GM12878 (cell line): ENCODE data around the gene KIF3A. TPM values are rescaled to one million over a fixed set of nuclear protein-coding genes. Genes with fewer than 3 reads are reported as not detected.
A peak's percentile ranks its signal among the peaks of the same experiment; 100 is the strongest.

Experiments
- CEBPB ChIP-seq, 2 experiments: fragments of 150-350 bp in 1 of 2; IDR thresholded peaks; 2 replicates each; pipeline ENCODE4 v1.6.1; 2012 to 2014; ENCODE audit warnings: low read depth in 2 of 2, low read length in 2 of 2, borderline replicate concordance in 1 of 2, inconsistent platforms in 1 of 2
- CREM ChIP-seq: IDR thresholded peaks from 2 replicates; pipeline ENCODE4 v1.6.1; 2014; ENCODE audit warnings: antibody characterized with exemption, low read depth
- EED ChIP-seq: sonication (generic); IDR thresholded peaks from 2 replicates; pipeline ENCODE4 v1.6.1; 2016; ENCODE audit warnings: antibody characterized with exemption, low read depth
- EP300 ChIP-seq, 2 experiments: fragments of 150-350 bp in 1 of 2; IDR thresholded peaks; 2 replicates each; pipeline ENCODE4 v1.6.1; 2011 to 2012; ENCODE audit warnings: low read depth in 2 of 2, low read length in 2 of 2, borderline replicate concordance in 1 of 2, improper control_type of control experiment in 1 of 2, inconsistent platforms in 1 of 2; ENCODE audit not compliant: control insufficient read depth in 1 of 2
- IRF5 ChIP-seq: fragments of 450-650 bp; IDR thresholded peaks from 2 replicates; pipeline ENCODE4 v1.6.1; 2017; ENCODE audit warnings: borderline replicate concordance
- LARP7 ChIP-seq: fragments of 450-650 bp; IDR thresholded peaks from 2 replicates; pipeline ENCODE4 v1.6.1; 2017; ENCODE audit warnings: mild to moderate bottlenecking
- MTA3 ChIP-seq: IDR thresholded peaks from 2 replicates; pipeline ENCODE4 v1.6.1; 2012; ENCODE audit warnings: low read length, inconsistent platforms, borderline replicate concordance
- POLR2AphosphoS5 ChIP-seq: IDR thresholded peaks from 2 replicates; pipeline ENCODE4 v1.6.1; 2011; ENCODE audit warnings: mild to moderate bottlenecking, low read length, inconsistent platforms
- RELA ChIP-seq: fragments of 450-650 bp; IDR thresholded peaks from 2 replicates; pipeline ENCODE4 v1.8.0; 2014; ENCODE audit warnings: borderline replicate concordance; ENCODE audit not compliant: partially characterized antibody
- TCF3 ChIP-seq: IDR thresholded peaks from 2 replicates; pipeline ENCODE4 v1.6.1; 2012; ENCODE audit warnings: low read depth, mild to moderate bottlenecking, low read length, borderline replicate concordance; ENCODE audit not compliant: insufficient read depth
- ZNF274 ChIP-seq: IDR thresholded peaks from one replicate; pipeline ENCODE4 v1.8.0; 2011; ENCODE audit not compliant: insufficient read length, insufficient read depth
- ZNF384 ChIP-seq: IDR thresholded peaks from 2 replicates; pipeline ENCODE4 v1.6.1; 2012; ENCODE audit warnings: low read depth, mild to moderate bottlenecking, low read length, improper control_type of control experiment, borderline replicate concordance
- ZNF592 ChIP-seq: fragments of 450-650 bp; IDR thresholded peaks from 2 replicates; pipeline ENCODE4 v1.6.1; 2017; ENCODE audit warnings: mild to moderate bottlenecking, moderate library complexity
- polyA plus RNA-seq, 11 experiments: library from polyadenylated mRNA; depleted of rRNA in 4 of 11; unstranded in 6 of 11; stranded (reverse) in 5 of 11; fragments of >200 nt; fragmentation: Nextera tagmentation in 4 of 11; fragmentation: Illumina TruSeq in 1 of 11; extraction: Ambion mirVana in 4 of 11; extraction: Trizol in 1 of 11; gene quantifications; 1 replicate in 1 of 11; 2 replicates in 10 of 11; pipeline versions ENCODE4 v1.2.1 to v1.2.3, GENCODE V29; 2011 to 2016; ENCODE audit warnings: inconsistent platforms in 2 of 11, missing spikeins in 2 of 11, low read depth in 1 of 11
- total RNA-seq, 4 experiments: library from RNA; depleted of rRNA in 3 of 4; stranded (reverse); fragments of >200 nt in 3 of 4; fragmentation: Illumina TruSeq in 1 of 4; extraction: Trizol in 1 of 4; gene quantifications; 2 replicates each; pipeline versions ENCODE4 v1.2.1 to v1.2.3, GENCODE V29; 2013 to 2021
- TF ChIP-seq, protein P1 (sequence below): IDR thresholded peaks from 2 replicates; pipeline ENCODE4 v1.6.1; 2012; ENCODE audit warnings: improper control_type of control experiment, low read depth, low read length; ENCODE audit not compliant: insufficient replicate concordance
- TF ChIP-seq, protein P2 (sequence below): IDR thresholded peaks from 2 replicates; pipeline ENCODE4 v1.6.1; 2011; ENCODE audit warnings: mild to moderate bottlenecking, low read depth, low read length, moderate library complexity; ENCODE audit not compliant: insufficient replicate concordance

The KIF3A gene
- total and polyA plus RNA-seq, 10 of the 15 experiments (the other 5 are each of a cell fraction or from before 2014, with no cell fraction given), result 2.7 to 36.5 (median 10.0) TPM

- TF ChIP-seq, protein P1, sequence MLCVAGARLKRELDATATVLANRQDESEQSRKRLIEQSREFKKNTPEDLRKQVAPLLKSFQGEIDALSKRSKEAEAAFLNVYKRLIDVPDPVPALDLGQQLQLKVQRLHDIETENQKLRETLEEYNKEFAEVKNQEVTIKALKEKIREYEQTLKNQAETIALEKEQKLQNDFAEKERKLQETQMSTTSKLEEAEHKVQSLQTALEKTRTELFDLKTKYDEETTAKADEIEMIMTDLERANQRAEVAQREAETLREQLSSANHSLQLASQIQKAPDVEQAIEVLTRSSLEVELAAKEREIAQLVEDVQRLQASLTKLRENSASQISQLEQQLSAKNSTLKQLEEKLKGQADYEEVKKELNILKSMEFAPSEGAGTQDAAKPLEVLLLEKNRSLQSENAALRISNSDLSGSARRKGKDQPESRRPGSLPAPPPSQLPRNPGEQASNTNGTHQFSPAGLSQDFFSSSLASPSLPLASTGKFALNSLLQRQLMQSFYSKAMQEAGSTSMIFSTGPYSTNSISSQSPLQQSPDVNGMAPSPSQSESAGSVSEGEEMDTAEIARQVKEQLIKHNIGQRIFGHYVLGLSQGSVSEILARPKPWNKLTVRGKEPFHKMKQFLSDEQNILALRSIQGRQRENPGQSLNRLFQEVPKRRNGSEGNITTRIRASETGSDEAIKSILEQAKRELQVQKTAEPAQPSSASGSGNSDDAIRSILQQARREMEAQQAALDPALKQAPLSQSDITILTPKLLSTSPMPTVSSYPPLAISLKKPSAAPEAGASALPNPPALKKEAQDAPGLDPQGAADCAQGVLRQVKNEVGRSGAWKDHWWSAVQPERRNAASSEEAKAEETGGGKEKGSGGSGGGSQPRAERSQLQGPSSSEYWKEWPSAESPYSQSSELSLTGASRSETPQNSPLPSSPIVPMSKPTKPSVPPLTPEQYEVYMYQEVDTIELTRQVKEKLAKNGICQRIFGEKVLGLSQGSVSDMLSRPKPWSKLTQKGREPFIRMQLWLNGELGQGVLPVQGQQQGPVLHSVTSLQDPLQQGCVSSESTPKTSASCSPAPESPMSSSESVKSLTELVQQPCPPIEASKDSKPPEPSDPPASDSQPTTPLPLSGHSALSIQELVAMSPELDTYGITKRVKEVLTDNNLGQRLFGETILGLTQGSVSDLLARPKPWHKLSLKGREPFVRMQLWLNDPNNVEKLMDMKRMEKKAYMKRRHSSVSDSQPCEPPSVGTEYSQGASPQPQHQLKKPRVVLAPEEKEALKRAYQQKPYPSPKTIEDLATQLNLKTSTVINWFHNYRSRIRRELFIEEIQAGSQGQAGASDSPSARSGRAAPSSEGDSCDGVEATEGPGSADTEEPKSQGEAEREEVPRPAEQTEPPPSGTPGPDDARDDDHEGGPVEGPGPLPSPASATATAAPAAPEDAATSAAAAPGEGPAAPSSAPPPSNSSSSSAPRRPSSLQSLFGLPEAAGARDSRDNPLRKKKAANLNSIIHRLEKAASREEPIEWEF, result peak; percentile 98
- TF ChIP-seq CREM (0 out of 2 replicates have a peak, but pooled peaks have one; percentile 29), EED (peak; percentile 64), EP300 (IDR thresholded peaks at IDR 0.05; ENCODE audit: borderline replicate concordance in 1 of 2, control insufficient read depth in 1 of 2, low read depth in 2 of 2, low read length in 2 of 2) (peak; percentile 92 to 96), TCF3 (0 out of 2 replicates have a peak, but pooled peaks have one; percentile 8), MTA3 (peak; percentile 80; the same call in 1 of the 2 replicates), LARP7 (peak; percentile 54; the same call in 1 of the 2 replicates), ZNF384 (no peak), RELA (peak; percentile 41), IRF5 (no peak), ZNF274 (no peak), POLR2AphosphoS5 (peak; percentile 65; the same call in 1 of the 2 replicates), CEBPB (IDR thresholded peaks at IDR 0.05; ENCODE audit: borderline replicate concordance in 1 of 2, low read depth in 2 of 2, low read length in 2 of 2) (no peak), ZNF592 (peak; percentile 60; the same call in 1 of the 2 replicates)
- TF ChIP-seq, protein P2, sequence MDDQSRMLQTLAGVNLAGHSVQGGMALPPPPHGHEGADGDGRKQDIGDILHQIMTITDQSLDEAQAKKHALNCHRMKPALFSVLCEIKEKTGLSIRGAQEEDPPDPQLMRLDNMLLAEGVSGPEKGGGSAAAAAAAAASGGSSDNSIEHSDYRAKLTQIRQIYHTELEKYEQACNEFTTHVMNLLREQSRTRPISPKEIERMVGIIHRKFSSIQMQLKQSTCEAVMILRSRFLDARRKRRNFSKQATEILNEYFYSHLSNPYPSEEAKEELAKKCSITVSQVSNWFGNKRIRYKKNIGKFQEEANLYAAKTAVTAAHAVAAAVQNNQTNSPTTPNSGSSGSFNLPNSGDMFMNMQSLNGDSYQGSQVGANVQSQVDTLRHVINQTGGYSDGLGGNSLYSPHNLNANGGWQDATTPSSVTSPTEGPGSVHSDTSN, result peak; percentile 58
Observed at GRCh38 chr5:132674671-132675506, 62.5 kb downstream of the KIF3A start (continued).
